Epithelial cell of prostate (primary cell): Measurements from ENCODE around the gene DYNC1LI1.
A peak's percentile ranks its signal among the peaks of the same experiment; 100 is the strongest.
"Not testable (repeated sequence)": the region's sequence is repeated elsewhere in the genome, so short reads cannot be mapped to it uniquely, and the experiment has no call there.

Experiments
- DNase-seq: peaks from one replicate; pipeline ENCODE4 v3.0.0-alpha.2; 2011; ENCODE audit warnings: low read depth, low spot score
- H3K27ac ChIP-seq: fragments of 450-650 bp; 2 replicates; pipeline ENCODE4 v1.5.1; 2017; ENCODE audit warnings: mild to moderate bottlenecking

DYNC1LI1 gene

DNA sequence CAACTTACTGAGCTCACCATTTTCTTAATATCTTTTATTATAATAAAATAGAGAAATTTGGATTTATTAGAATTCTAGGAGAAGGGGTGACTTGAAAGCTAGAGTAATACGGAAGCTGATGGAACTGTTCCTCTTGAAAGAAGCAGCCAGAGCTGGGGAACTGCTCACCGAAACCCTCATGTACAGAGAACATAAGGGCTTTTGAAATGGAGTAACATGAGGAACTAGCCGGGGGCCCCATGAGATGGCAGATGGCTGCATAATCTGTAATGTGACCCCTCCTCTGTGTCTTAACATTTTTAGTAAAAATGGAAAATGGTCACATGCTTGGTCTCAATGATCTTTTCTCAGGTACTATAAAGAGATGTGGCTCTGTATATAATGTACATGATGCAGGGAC lies 15.7 kb upstream of the DYNC1LI1 start:
- H3K27ac ChIP-seq: no peak overlapping the region
- DNase-seq: no peak

DNA sequence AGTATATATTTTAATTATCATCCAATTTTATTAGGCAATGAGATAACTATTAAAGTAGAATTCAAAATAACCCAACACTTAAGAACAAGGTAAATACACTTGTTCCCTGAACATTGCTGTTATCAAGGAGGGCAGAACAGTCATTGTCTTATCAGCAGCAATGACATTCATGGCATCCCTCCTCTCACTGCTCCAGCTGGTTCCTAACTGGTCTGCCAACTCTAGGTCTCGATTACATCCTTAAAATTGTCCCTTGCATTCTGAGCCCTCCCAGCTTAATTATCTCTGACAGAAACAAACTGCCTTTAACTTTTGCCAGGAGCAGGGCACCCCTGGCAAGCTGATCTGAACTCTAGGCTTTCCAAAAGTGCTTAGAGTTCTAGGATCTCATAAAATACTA lies 14.0 kb upstream of the DYNC1LI1 start:
- no peak for DNase-seq
- H3K27ac ChIP-seq: no peak overlapping the region

DNA sequence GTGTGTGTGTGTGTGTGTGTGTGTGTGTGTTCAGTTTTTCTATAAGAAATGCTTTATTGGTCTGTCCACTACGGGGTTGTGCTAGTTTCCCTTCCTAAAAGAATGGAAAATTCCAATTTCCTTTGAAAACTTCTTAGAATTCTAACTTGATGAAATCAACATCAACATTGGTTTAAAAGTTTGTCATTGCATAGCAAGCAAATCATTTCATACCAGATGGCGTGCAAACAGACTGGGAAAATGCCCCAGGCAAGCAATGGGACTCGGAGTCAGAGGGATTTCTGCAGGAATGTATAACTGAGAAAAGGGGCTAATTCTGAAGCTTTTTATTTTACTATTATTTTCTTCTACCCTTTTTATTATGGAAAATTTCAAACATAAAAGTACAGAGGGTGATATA lies 13.1 kb upstream of the DYNC1LI1 start:
- DNase-seq: no peak
- no peak overlapping the region for H3K27ac ChIP-seq

DNA sequence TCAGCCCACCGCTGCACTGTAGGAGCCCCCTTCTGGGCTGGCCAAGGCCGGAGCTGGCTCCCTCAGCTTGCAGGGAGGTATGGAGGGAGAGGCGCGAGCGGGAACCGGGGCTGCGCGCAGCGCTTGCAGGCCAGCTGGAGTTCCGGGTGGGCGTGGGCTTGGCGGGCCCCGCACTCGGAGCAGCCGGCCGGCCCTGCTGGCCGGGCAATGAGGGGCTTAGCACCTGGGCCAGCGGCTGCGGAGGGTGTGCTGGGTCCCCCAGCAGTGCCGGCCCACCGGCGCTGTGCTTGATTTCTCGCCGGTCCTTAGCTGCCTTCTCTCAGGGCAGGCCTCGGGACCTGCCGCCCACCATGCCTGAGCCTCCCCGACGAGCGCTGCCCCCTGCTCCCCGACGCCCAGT lies 8.0 kb upstream of the DYNC1LI1 start:
- not testable (repeated sequence) for H3K27ac ChIP-seq, DNase-seq

DNA sequence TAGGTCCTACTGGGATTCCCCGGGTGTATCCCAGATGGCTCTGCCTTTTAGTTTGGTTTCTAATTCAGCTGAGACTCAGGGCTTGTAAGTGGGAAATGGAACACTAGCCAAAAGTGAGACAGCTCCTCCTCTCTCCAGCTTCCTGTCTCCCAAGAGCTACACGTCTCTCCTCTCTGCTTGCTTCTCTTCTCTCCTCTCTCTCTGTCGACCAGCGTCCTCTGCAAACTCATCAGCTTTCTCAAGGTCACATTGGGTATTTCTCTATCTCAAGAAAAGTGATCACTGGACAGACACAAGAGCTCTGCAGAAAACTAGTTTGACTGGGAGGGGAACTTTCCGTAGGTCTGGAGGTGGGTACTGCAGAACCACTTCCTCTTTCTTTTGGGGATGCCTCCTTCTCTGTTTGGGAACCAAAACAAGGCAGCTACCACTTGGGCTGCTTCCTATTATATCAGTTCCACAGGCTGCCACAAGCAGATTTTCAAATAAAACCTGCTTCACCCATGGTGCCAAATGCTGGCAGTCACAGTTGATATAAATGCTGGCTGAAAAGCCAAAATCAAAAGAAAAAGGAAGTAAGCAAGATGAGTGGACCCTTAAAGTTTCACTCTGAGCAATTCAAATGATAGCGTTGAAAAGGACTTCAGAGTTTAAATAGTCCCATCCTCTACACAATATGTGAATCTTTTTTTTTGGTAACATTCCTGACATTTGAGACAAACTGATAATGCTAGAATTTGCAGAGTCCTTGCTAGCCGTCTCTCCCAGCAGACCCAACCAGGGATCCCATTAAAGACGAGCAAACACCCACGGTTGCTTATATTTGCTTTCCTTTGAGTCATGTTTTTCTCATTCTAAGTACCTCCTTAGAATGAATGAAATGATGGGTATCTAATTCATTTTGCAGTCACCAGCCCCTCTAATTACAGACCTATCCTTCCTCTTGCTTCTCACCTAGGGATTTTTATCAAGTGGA lies 7.2 kb upstream of the DYNC1LI1 start:
- H3K27ac ChIP-seq: no peak overlapping the region
- DNase-seq: no peak

DNA sequence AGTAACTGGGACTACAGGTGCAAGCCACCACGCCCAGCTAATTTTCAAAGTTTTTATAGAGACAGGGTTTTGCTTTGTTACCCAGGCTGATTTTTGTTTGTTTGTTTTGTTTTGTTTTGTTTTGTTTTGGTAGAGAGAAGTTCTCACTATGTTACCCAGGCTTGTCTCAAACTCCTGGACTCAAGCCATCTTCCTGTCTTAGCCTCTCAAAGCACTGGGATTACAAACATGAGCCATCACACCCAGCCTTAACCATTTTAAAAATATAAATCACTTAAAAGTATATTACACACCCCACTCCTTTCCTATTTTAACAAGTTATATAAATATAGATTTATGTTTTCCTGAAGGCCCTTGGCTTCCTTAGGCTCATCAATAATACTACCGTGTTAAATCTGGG lies 6.5 kb upstream of the DYNC1LI1 start:
- no peak for DNase-seq
- no peak overlapping the region for H3K27ac ChIP-seq

DNA sequence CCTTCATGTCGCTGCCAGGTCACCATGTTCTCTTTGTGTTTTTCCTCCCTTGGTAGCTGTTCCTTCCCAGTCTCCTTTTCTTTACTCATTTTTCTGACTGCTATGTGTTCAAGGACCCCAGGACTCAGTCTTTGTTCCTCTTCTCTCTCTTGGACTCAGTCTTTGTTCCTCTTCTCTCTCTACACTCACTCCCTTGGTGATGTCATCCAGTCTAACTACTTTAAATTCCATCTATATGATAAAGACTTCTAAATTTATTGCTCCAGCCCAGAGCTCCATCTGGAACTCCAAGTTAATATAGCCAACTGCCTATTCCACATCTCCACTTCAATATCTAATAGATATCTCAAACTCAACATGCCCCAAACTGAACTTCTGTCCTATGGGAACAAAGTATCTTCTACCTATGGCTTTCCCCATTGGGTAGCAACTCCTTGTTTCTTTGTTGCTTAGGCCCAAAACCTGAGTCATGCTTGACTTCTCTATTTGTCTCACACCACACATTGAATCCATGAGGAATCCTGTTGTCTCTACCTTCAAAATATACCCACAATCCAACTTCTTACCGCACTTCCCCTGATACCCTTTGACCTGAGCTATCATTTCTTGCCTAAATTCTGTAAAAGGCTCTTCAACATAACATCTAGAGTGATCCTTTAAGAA lies 4.9 kb upstream of the DYNC1LI1 start:
- no peak for DNase-seq
- H3K27ac ChIP-seq: no peak overlapping the region

DNA sequence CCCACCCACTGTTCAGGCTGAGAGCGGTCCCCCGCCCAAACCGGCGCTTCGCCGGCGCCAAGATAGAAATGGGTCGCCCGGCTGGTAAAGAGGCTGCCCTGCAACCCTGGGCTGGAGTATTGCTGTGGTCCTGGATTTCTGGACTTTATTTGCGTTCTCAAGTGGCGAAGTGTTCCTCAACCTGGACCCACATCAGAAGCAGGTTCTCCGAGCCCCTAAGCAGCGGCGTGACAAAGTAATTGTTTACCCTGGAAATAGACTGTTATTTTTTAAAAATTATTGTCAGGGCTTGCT lies 481 bp upstream of the DYNC1LI1 start:
- DNase-seq: no peak
- H3K27ac ChIP-seq: peak overlapping the region; percentile 83

DNA sequence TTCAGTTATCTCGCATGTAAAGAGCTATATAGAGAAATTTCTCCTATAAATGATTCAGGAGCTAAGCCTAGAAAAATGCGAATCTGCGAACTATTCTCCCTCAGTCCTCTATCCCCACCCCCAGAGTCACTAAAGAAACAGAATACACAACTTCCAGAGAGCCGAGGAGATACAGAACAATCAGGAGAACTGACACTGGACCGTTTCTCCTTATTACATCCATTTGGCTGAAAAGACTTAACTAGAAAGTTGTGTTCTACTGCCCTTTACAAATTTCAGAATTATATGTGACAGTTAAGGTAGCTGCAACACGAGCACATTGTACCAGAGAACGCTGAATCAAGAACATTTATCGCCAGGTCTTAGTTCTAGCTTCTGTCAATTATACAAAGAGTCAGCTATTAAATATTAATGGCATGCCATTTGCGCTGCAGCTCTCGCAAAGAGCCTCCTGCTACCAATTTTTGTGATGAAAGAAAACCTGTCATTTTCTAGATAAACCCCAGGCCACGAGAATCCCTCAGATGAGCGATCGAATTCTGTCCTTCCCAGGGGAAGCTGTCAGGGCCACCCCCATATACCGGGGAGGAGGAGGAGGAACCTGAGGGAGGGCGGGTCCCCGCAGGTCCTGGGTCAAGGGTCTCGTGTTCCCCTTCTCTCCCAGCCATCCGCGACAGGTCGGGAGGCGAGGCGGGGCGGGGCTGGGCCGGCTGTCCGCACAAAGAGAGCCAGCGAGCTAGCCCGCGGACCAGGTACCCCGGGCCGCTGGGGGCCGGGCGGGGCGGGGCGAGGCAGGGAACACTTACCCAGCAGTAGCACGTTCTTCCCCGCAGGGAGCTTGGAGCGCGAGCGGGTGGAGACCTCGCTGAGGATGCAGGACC lies 878 bp downstream of the DYNC1LI1 start:
- no peak for DNase-seq

DNA sequence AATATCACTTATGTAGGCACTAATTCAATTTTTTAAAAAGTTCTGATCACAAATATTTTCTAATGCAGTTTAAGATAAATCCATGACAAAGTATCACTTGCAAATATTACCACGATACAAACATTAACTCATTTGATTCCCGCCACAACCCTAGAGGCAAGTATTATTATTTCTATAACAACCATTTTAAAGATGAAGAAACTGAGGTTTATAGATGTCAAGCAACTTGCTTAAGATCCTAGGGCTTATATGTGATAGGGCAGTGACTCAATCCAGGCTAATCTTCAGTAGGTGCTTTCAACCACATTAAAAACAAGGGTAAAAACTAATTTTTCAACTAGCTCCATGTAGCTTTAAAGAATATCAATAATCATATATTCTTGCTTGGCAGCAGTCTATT lies 1.7 kb downstream of the DYNC1LI1 start:
- H3K27ac ChIP-seq: no peak overlapping the region
- DNase-seq: no peak

More for the DNA sequence above, 878 bp downstream of the DYNC1LI1 start:
- H3K27ac ChIP-seq: peak overlapping the region; percentile 83

DNA sequence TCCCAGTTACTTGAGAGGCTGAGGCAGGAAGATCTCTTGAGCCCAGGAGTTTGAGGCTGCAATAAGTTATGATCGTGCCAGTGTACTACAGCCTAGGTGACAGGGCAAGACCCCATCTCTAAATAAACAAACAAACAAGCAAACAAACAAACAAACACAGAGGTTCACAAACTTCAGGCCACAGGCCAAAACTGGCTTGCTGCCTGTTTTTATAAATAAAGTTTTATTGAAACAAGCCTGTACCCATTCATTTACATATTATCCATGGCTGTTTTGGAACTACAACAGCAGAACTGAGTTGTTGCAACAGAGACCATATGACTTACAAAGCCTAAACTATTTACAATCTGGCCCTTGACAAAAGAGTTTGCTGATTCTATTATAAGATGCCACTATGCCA lies 6.5 kb downstream of the DYNC1LI1 start:
- H3K27ac ChIP-seq: no peak overlapping the region
- DNase-seq: no peak

DNA sequence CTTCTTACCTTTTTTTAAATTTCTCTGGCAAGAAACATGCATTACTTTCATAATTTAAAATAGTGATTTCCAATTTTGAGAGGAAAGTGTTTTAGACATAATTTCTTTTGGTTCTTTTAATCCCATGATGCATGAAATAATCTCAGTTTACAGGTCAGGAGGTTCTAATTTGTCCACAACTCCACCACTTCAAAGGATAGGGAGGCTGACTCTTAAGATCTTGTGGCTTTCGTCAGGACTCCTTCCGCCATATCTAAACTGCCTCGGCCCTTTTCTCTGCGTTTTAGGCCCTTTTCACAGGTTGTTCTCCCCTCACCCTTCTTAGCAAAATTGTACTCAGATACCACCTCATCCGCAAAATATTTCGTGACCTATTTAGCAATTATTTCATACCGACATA lies 8.0 kb downstream of the DYNC1LI1 start:
- H3K27ac ChIP-seq: no peak overlapping the region
- DNase-seq: no peak

DNA sequence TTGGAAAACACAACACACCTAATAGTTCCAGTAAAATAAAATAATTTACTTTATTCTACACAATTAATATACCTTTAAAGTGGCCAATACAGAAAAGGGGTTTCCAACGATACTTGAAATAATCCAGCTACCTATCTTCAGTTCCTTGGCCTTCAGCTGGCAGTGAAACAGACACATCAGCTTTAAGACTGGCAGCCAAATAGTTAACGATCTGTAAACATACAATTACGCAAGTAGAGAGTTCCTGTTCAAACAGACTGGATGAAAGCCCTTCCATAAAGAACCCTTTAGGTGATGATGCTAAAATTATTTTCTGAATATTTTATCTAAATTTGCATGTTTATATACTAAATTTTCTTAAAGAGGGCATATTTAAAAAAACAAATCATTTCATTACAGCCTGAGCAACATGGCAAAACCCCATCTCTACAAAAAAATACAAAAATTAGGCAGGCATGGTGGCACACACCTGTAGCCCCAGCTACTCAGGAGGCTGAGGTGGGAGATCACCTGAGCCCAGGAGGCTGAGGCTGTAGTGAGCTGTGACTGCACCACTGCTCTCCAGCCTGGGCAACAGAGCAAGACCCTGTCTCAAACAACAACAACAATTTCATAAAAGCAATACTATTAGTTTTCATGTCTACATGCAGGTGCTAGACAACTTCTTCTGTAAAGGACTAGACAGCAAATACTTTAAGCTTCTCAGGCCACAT lies 12.9 kb downstream of the DYNC1LI1 start:
- no peak overlapping the region for H3K27ac ChIP-seq
- DNase-seq: no peak

DNA sequence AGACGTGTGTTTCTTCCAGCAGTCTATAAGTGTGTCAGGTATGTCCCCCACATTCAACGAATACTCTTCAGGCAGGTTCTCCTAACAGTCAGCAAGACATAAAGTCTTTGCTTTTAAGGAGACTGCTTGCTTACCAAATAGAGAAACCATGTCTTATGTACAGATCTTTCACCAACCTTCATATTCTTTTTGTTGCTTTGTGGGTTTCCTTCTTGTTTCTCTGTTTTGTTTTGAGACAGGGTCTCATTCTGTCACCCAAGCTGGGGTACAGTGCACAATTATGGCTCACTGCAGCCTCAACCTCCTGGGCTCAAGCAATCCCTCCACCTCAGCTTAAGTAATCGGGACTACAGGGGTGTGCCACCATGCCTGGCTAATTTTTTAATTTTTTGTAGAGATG lies 14.3 kb downstream of the DYNC1LI1 start:
- H3K27ac ChIP-seq: no peak overlapping the region
- no peak for DNase-seq

DNA sequence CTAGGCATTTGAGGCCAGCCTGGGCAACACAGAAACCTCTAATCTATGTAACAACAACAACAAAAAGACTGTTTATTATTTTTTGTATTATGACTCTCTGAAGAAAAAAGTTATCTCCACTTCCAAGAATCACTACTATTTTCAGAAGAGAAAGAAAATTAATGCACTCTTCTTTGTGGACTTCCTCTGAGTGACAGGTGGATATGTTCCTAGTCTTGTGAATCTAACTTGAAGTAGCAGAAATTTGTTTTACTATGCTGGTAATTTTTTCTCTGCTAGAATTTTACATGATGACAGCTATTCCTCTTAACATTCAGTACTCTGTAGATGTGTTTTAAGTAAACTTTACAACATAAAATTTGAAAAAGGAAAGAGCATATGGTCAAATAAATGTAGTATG lies 16.7 kb downstream of the DYNC1LI1 start:
- no peak for DNase-seq
- no peak overlapping the region for H3K27ac ChIP-seq

DNA sequence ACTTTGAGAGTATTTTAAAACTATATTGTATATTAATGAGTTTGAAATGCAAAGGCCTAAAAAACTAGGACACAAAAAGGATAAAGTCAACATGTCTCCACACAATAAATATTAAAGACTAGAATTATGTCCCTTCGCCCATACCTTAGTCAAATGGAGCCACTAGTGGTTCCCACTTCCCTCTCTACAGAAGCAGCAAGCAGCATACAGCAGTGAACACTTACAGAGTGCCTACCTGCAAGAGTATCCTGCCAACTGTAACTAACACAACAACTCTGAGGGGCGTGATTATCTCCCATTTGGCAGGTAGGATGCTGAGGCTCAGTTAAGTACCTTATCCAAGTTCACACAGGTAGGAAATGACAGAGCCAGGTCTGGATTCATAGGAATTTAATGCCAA lies 17.2 kb downstream of the DYNC1LI1 start:
- no peak for DNase-seq
- H3K27ac ChIP-seq: no peak overlapping the region

DNA sequence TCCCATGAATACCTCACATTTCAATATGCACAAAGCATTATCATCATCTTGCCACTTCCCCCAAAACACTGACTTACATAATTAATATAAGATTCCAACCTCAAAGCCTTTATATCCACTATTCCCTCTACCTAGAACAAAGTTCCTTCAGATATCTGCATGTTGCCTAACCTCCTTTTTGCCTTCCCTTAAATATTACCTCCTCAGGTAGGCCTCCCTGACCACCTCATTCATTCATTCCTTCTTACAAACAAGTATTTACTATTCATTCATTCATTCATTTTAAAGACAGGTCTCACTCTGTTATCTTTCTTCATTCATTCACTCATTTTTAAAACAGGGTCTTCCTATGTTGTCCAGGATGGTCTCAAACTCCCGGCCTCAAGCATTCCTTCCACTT lies 18.6 kb downstream of the DYNC1LI1 start:
- DNase-seq: no peak
- H3K27ac ChIP-seq: no peak overlapping the region

DNA sequence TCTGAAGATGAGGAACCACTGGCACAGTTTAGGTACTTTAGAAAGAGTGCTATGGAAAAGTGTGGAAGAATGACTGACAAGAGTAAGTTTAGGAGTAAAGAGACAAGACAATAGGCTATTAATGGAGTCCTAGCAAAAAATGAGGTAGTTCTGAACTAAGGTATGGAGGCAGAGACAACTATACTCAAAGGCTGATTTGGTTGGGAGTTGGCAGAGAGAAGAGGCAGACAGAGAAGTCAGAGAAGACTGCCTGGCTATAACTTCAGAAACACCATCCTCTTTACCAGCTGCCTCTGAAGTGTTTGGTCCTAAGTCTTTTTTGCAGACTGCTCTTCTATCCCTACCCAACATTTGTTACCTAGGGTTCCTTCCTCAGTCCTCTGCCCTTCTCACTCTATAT lies 19.2 kb downstream of the DYNC1LI1 start:
- no peak for DNase-seq
- H3K27ac ChIP-seq: no peak overlapping the region

DNA sequence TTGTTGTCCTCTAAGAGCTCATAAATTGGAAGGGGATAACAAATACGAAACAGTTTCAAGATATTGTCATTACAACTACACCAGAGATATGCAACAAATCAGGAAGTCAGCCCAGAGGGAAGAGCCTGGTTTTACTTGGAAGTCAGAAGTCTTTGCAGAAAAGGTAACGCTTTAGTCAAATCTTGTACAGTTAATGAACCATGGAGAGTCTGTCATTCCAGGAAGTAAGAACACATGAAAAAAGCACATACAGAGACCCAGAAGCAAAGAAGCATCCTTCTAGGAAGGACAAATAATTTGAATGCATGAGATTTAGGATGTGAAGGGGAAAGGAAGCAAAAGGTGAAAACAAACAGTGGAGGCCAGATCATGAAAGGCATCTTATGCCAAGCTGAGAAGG lies 19.6 kb downstream of the DYNC1LI1 start:
- no peak overlapping the region for H3K27ac ChIP-seq
- DNase-seq: no peak

DNA sequence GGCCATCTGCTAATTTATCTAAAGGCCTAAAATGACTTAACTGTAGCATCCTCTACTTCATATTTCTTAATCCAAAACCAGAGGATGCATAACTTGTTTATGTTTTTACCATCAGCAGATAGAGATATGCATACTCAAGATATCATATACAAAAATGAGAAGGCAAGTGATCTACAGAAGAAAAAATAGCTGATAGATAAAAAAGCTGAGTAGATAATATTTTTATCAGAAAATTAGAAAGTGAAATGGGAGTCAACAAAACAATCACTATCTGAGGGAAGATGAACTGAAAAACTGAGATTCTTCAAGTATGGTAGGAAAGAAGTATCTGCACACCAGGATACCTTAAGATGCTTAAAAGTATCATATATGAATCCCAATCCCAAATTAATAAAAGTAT lies 25.4 kb downstream of the DYNC1LI1 start:
- no peak overlapping the region for H3K27ac ChIP-seq
- no peak for DNase-seq
